HEK293 (cell line): ENCODE results near the gene C11orf86.
A peak's percentile ranks its signal among the peaks of the same experiment; 100 is the strongest.

ENCODE experiments used
- HIC1 ChIP-seq: fragments of 450-650 bp; formaldehyde crosslinking; IDR thresholded peaks from 2 replicates; pipeline ENCODE4 v1.5.1; 2016; ENCODE audit warnings: missing biosample characterization, missing genetic modification characterization
- HOXC10 ChIP-seq: sonication (generic); formaldehyde crosslinking; IDR thresholded peaks from 2 replicates; pipeline ENCODE4 v1.8.1; 2023; ENCODE audit warnings: mild to moderate bottlenecking, missing genetic modification reagents
- KLF10 ChIP-seq: fragments of 450-650 bp; IDR thresholded peaks from 2 replicates; pipeline ENCODE4 v1.5.1; 2018; ENCODE audit warnings: missing biosample characterization, mild to moderate bottlenecking, missing genetic modification characterization
- PRDM10 ChIP-seq: fragments of 450-650 bp; formaldehyde crosslinking; IDR thresholded peaks from 2 replicates; pipeline ENCODE4 v1.5.1; 2016; ENCODE audit warnings: missing biosample characterization, missing genetic modification characterization
- SCRT1 ChIP-seq: fragments of 450-650 bp; formaldehyde crosslinking; IDR thresholded peaks from 2 replicates; pipeline ENCODE4 v1.5.1; 2016; ENCODE audit warnings: missing biosample characterization, missing genetic modification characterization, borderline replicate concordance
- ZBTB1 ChIP-seq: fragments of 450-650 bp; formaldehyde crosslinking; IDR thresholded peaks from 2 replicates; pipeline ENCODE4 v1.5.1; 2016; ENCODE audit warnings: missing biosample characterization, missing genetic modification characterization
- ZBTB49 ChIP-seq: fragments of 450-650 bp; formaldehyde crosslinking; IDR thresholded peaks from 2 replicates; pipeline ENCODE4 v1.5.1; 2016; ENCODE audit warnings: missing biosample characterization, missing genetic modification characterization, low read depth
- ZFHX2 ChIP-seq: fragments of 450-650 bp; formaldehyde crosslinking; conservative IDR thresholded peaks from 2 replicates; pipeline ENCODE4 v1.5.1; 2016; ENCODE audit warnings: missing biosample characterization, missing genetic modification characterization
- ZNF10 ChIP-seq: fragments of 450-650 bp; formaldehyde crosslinking; IDR thresholded peaks from 2 replicates; pipeline ENCODE4 v1.5.1; 2017; ENCODE audit warnings: missing biosample characterization, missing genetic modification characterization
- ZNF114 ChIP-seq: fragments of 450-650 bp; formaldehyde crosslinking; IDR thresholded peaks from 2 replicates; pipeline ENCODE4 v1.5.0; 2017; ENCODE audit warnings: missing biosample characterization, missing genetic modification characterization
- ZNF16 ChIP-seq: fragments of 450-650 bp; formaldehyde crosslinking; IDR thresholded peaks from 2 replicates; pipeline ENCODE4 v1.5.1; 2016; ENCODE audit warnings: low read depth, missing biosample characterization, missing genetic modification characterization
- ZNF19 ChIP-seq: fragments of 450-650 bp; formaldehyde crosslinking; IDR thresholded peaks from 2 replicates; pipeline ENCODE4; 2016; ENCODE audit warnings: missing biosample characterization, missing genetic modification characterization, low read depth
- ZNF221 ChIP-seq: fragments of 450-650 bp; formaldehyde crosslinking; IDR thresholded peaks from 2 replicates; pipeline ENCODE4 v1.5.1; 2017; ENCODE audit warnings: missing biosample characterization, missing genetic modification characterization, borderline replicate concordance
- ZNF24 ChIP-seq: fragments of 450-650 bp; formaldehyde crosslinking; IDR thresholded peaks from 2 replicates; pipeline ENCODE4 v1.5.1; 2016; ENCODE audit warnings: missing biosample characterization, missing genetic modification characterization
- ZNF248 ChIP-seq: fragments of 450-650 bp; formaldehyde crosslinking; IDR thresholded peaks from 2 replicates; pipeline ENCODE4 v1.5.1; 2017; ENCODE audit warnings: missing biosample characterization, missing genetic modification characterization
- ZNF362 ChIP-seq: fragments of 450-650 bp; formaldehyde crosslinking; IDR thresholded peaks from 2 replicates; pipeline ENCODE4 v1.5.1; 2016; ENCODE audit warnings: missing biosample characterization, missing genetic modification characterization
- ZNF366 ChIP-seq: fragments of 450-650 bp; formaldehyde crosslinking; conservative IDR thresholded peaks from 2 replicates; pipeline ENCODE4 v1.5.1; 2016; ENCODE audit warnings: missing biosample characterization, missing genetic modification characterization
- ZNF398 ChIP-seq: fragments of 450-650 bp; formaldehyde crosslinking; IDR thresholded peaks from 2 replicates; pipeline ENCODE4 v1.5.1; 2017; ENCODE audit warnings: missing biosample characterization, missing genetic modification characterization
- ZNF423 ChIP-seq: fragments of 450-650 bp; formaldehyde crosslinking; IDR thresholded peaks from 2 replicates; pipeline ENCODE4 v1.5.1; 2016; ENCODE audit warnings: missing biosample characterization, missing genetic modification characterization
- ZNF488 ChIP-seq: fragments of 450-650 bp; formaldehyde crosslinking; IDR thresholded peaks from 2 replicates; pipeline ENCODE4 v1.5.1; 2016; ENCODE audit warnings: missing biosample characterization, missing genetic modification characterization
- ZNF510 ChIP-seq: fragments of 450-650 bp; formaldehyde crosslinking; IDR thresholded peaks from 2 replicates; pipeline ENCODE4 v1.5.1; 2018; ENCODE audit warnings: mild to moderate bottlenecking, missing genetic modification characterization, missing biosample characterization; ENCODE audit not compliant: insufficient replicate concordance
- ZNF600 ChIP-seq: fragments of 450-650 bp; formaldehyde crosslinking; IDR thresholded peaks from 2 replicates; pipeline ENCODE4 v1.5.1; 2016; ENCODE audit warnings: missing biosample characterization, missing genetic modification characterization
- ZNF670 ChIP-seq: fragments of 450-650 bp; formaldehyde crosslinking; IDR thresholded peaks from 2 replicates; pipeline ENCODE4 v1.5.1; 2016; ENCODE audit warnings: missing biosample characterization, missing genetic modification characterization, low read depth
- ZNF707 ChIP-seq: fragments of 450-650 bp; formaldehyde crosslinking; IDR thresholded peaks from 2 replicates; pipeline ENCODE4 v1.5.1; 2016; ENCODE audit warnings: missing biosample characterization, missing genetic modification characterization
- ZNF776 ChIP-seq: fragments of 450-650 bp; formaldehyde crosslinking; IDR thresholded peaks from 2 replicates; pipeline ENCODE4 v1.5.0; 2017; ENCODE audit warnings: missing biosample characterization, missing genetic modification characterization, borderline replicate concordance
- ZSCAN4 ChIP-seq: fragments of 450-650 bp; formaldehyde crosslinking; IDR thresholded peaks from 2 replicates; pipeline ENCODE4 v1.5.1; 2017; ENCODE audit warnings: missing biosample characterization, missing genetic modification characterization
- ZXDB ChIP-seq: fragments of 450-650 bp; formaldehyde crosslinking; IDR thresholded peaks from 2 replicates; pipeline ENCODE4 v1.5.1; 2016; ENCODE audit warnings: missing biosample characterization, missing genetic modification characterization

C11orf86 gene

GRCh38 chr11:67022341-67022933 is 47.3 kb downstream of the C11orf86 start (continued):
- TF ChIP-seq ZNF488 (tag by site-specific recombination) (no peak), ZBTB49 (tag by site-specific recombination) (no peak), ZNF366 (tag by site-specific recombination) (peak; percentile 41), ZNF707 (tag by site-specific recombination) (no peak), ZNF16 (tag by site-specific recombination) (no peak), ZXDB (peak; percentile 59), ZNF510 (tag by site-specific recombination) (no peak), ZNF19 (tag by site-specific recombination) (no peak), PRDM10 (tag by site-specific recombination) (peak; percentile 69; the same call in 1 of the 2 replicates), HOXC10 (CRISPR knock-in tag) (no peak), ZBTB1 (no peak), ZNF248 (tag by site-specific recombination) (no peak), ZNF776 (no peak), ZNF398 (tag by site-specific recombination) (peak; percentile 41), ZNF670 (no peak), ZFHX2 (tag by site-specific recombination) (peak; percentile 93), KLF10 (tag by site-specific recombination) (peak; percentile 67), ZNF10 (no peak), ZNF114 (tag by site-specific recombination) (no peak), ZNF423 (tag by site-specific recombination) (0 out of 2 replicates have a peak, but pooled peaks have one; percentile 30), ZNF24 (tag by site-specific recombination) (peak; percentile 75; the same call in 1 of the 2 replicates), HIC1 (peak; percentile 87), ZSCAN4 (tag by site-specific recombination) (no peak), ZNF221 (no peak), ZNF600 (tag by site-specific recombination) (peak; percentile 28; the same call in 1 of the 2 replicates), ZNF362 (no peak), SCRT1 (tag by site-specific recombination) (no peak)
